ENCODE measurements around the gene CYB5R2.

CYB5R2 gene

GRCh38 chr11:7672960-7673723 is at the start of gene CYB5R2:
TSS of gene CYB5R2 (minus strand) at chr11:7673500. CDS start at chr11:7672825, 675 bp downstream.
- DNase-seq, result no peak

- DNase-seq, result no peak
These were observed 41.5 kb upstream of the CYB5R2 start for GRCh38 chr11:7714786-7715185.

GRCh38 chr11:7706377-7706776 is 33.1 kb upstream of the CYB5R2 start, which contains the start of gene OVCH2:
TSS of gene OVCH2 (minus strand) at chr11:7706477. CDS start at chr11:7706394, 83 bp downstream.
- DNase-seq, result no peak

GRCh38 chr11:7703740-7704139 is 30.4 kb upstream of the CYB5R2 start:
- DNase-seq, result no peak

GRCh38 chr11:7696424-7696823 is 23.1 kb upstream of the CYB5R2 start:
- no peak for DNase-seq

GRCh38 chr11:7694235-7694634 is 20.9 kb upstream of the CYB5R2 start:
- no peak for DNase-seq

GRCh38 chr11:7692426-7692825 is 19.1 kb upstream of the CYB5R2 start:
- no peak for DNase-seq

GRCh38 chr11:7691759-7692350 is 18.6 kb upstream of the CYB5R2 start:
- no peak for DNase-seq

- no peak for DNase-seq
These were observed 17.3 kb upstream of the CYB5R2 start for GRCh38 chr11:7690648-7691047.

- DNase-seq, result no peak
These were observed 15.9 kb upstream of the CYB5R2 start for GRCh38 chr11:7689239-7689638.

- no peak for DNase-seq
These were observed 15.0 kb upstream of the CYB5R2 start for GRCh38 chr11:7688238-7688826.

GRCh38 chr11:7687386-7687785 is 14.1 kb upstream of the CYB5R2 start:
- DNase-seq, result no peak

GRCh38 chr11:7686761-7687160 is 13.5 kb upstream of the CYB5R2 start:
- DNase-seq, result no peak

GRCh38 chr11:7683571-7683970 is 10.3 kb upstream of the CYB5R2 start:
- DNase-seq, result no peak

- DNase-seq, result no peak
These were observed 4.5 kb upstream of the CYB5R2 start for GRCh38 chr11:7677796-7678201.

- DNase-seq, result no peak
These were observed 3.8 kb upstream of the CYB5R2 start for GRCh38 chr11:7677071-7677470.

GRCh38 chr11:7675631-7676030 is 2.3 kb upstream of the CYB5R2 start:
- no peak for DNase-seq

GRCh38 chr11:7673724-7674434 is 579 bp upstream of the CYB5R2 start:
- DNase-seq, result peak; percentile 65

- no peak for DNase-seq
These were observed 882 bp downstream of the CYB5R2 start for GRCh38 chr11:7672276-7672959.

GRCh38 chr11:7671347-7672215 is 1.7 kb downstream of the CYB5R2 start:
- no peak for DNase-seq

- DNase-seq, result no peak
These were observed 2.7 kb downstream of the CYB5R2 start for GRCh38 chr11:7670641-7671040.

- DNase-seq, result no peak
These were observed 4.4 kb downstream of the CYB5R2 start for GRCh38 chr11:7668911-7669310.

Measured in NCI-H510A (cell line).